ENCODE data around the gene TMEM175.

- TF ChIP-seq FOXM1 (IDR thresholded peaks at IDR 0.05; ENCODE audit: borderline replicate concordance) (no peak), ELF4 (IDR thresholded peaks at IDR 0.05) (no peak), LEF1 (IDR thresholded peaks at IDR 0.05; ENCODE audit: borderline replicate concordance) (no peak), SP1 (IDR thresholded peaks at IDR 0.05) (no peak)
Observed at GRCh38 chr4:912548-913279, 19.5 kb upstream of the TMEM175 start.

Measured in HEK293T (cell line).